CD4-positive, alpha-beta T cell treated with Interferon gamma for 1 hour (primary cell): Measurements from ENCODE around the gene CWC15.
A peak's percentile ranks its signal among the peaks of the same experiment; 100 is the strongest.
"Not testable (repeated sequence)": the region's sequence is repeated elsewhere in the genome, so short reads cannot be mapped to it uniquely, and the experiment has no call there.

Source experiments
- DNase-seq: peaks from one replicate; pipeline ENCODE4 v3.0.0-alpha.2; 2020

CWC15 gene

GRCh38 chr11:94973099-94973968 lies at the start of gene CWC15, which contains the start of gene KDM4D:
CWC15 (minus strand) TSS chr11:94973556; CDS start chr11:94972185, 1,371 bp downstream.
KDM4D (plus strand) TSS chr11:94973709; CDS start chr11:94997373, 23,664 bp downstream.
- peak; percentile 93 for DNase-seq

- DNase-seq: not testable (repeated sequence)
Measured at GRCh38 chr11:95021468-95021867, 48.1 kb upstream of the CWC15 start.

- DNase-seq: no peak
Measured at GRCh38 chr11:95016139-95016538, 42.8 kb upstream of the CWC15 start.

- DNase-seq: no peak
Measured at GRCh38 chr11:95014184-95014821, 40.9 kb upstream of the CWC15 start.

GRCh38 chr11:95011376-95011775 lies 38.0 kb upstream of the CWC15 start:
- DNase-seq: no peak

GRCh38 chr11:95005642-95006041 lies 32.3 kb upstream of the CWC15 start:
- no peak for DNase-seq

- DNase-seq: no peak
Measured at GRCh38 chr11:95003716-95004115, 30.4 kb upstream of the CWC15 start.

- no peak for DNase-seq
Measured at GRCh38 chr11:94998285-94998684, 24.9 kb upstream of the CWC15 start.

- DNase-seq: no peak
Measured at GRCh38 chr11:94997437-94997836, 24.1 kb upstream of the CWC15 start.

- DNase-seq: no peak
Measured at GRCh38 chr11:94993400-94993943, 20.1 kb upstream of the CWC15 start.

- DNase-seq: no peak
Measured at GRCh38 chr11:94988748-94989147, 15.4 kb upstream of the CWC15 start.

- DNase-seq: no peak
Measured at GRCh38 chr11:94987378-94987777, 14.0 kb upstream of the CWC15 start.

GRCh38 chr11:94975599-94975998 lies 2.2 kb upstream of the CWC15 start:
- no peak for DNase-seq

- no peak for DNase-seq
Measured at GRCh38 chr11:94974178-94974577, 822 bp upstream of the CWC15 start.

GRCh38 chr11:94972700-94973098 lies 657 bp downstream of the CWC15 start:
- no peak for DNase-seq

GRCh38 chr11:94968334-94968958 lies 4.9 kb downstream of the CWC15 start:
- DNase-seq: no peak

GRCh38 chr11:94964934-94965333 lies 8.4 kb downstream of the CWC15 start:
- DNase-seq: no peak

- no peak for DNase-seq
Measured at GRCh38 chr11:94961255-94961654, 12.1 kb downstream of the CWC15 start.

- DNase-seq: no peak
Measured at GRCh38 chr11:94960488-94960887, 12.9 kb downstream of the CWC15 start.

- no peak for DNase-seq
Measured at GRCh38 chr11:94959179-94959578, 14.2 kb downstream of the CWC15 start.

GRCh38 chr11:94958121-94958696 lies 15.1 kb downstream of the CWC15 start:
- no peak for DNase-seq

- no peak for DNase-seq
Measured at GRCh38 chr11:94956963-94957362, 16.4 kb downstream of the CWC15 start.

GRCh38 chr11:94954753-94955152 lies 18.6 kb downstream of the CWC15 start:
- DNase-seq: no peak
